GM20000 (cell line): ENCODE data around the gene GPR62.

Experiments used
- DNase-seq: peaks from one replicate; pipeline ENCODE4 v3.0.0; 2012; ENCODE audit warnings: low spot score
- CTCF ChIP-seq: IDR thresholded peaks from 2 replicates; pipeline ENCODE4 v1.5.1; 2012; ENCODE audit warnings: mild to moderate bottlenecking, control low read depth; ENCODE audit errors: extremely low read depth, missing control alignments

The GPR62 gene

GRCh38 chr3:51960386-51960785 is 5.2 kb downstream of the GPR62 start:
- DNase-seq = no peak
- TF ChIP-seq CTCF = no peak

- TF ChIP-seq CTCF = no peak
- no peak for DNase-seq
These were observed 5.8 kb downstream of the GPR62 start for GRCh38 chr3:51961011-51961410.

DNA sequence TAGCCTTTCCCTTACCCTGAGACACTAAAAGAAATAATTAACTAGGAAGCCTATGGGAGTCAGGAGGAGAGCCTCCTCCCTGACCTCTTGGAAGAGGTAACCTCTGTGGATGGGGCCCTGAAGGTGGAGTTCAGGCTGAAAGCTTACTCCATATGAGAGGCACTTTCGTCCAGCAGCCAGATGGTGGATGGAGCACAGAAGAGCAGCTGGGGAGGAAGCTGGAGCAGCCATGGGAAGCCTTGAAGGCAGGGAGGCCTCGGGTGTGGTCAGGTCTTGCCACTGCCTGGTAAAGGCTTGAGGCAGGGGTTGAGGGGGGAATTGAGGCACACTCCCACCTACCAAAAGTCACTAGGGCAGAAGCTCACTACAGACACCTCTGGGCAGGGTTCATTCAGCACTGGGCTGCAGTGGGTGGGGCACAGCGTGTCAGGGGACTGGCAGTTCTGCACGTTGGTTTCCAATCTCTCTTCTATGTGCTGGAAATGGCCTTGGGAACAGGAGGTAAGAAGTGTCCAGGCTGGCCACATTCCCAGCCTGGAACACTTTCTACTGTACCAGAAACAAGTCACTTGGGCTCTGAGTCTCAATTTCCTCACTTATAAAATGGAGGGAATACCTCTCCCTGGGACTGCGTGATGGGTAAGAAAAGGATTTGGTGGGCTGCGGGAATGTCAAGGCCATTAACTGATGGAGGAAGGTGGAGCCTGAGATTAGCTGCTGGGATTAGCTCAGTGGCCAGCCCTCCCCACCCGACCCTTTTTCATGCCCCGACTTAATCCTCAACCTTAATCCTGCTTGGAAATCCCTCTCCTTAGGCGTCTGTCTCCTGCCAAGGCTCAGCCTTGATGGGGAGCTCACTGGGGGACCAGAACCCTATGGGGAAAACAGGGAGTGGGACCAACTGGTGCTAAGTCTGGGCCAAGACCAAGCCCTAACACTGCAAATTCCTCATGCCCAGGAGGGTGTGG is 6.7 kb downstream of the GPR62 start:
- no peak for DNase-seq
- no peak for TF ChIP-seq CTCF

DNA sequence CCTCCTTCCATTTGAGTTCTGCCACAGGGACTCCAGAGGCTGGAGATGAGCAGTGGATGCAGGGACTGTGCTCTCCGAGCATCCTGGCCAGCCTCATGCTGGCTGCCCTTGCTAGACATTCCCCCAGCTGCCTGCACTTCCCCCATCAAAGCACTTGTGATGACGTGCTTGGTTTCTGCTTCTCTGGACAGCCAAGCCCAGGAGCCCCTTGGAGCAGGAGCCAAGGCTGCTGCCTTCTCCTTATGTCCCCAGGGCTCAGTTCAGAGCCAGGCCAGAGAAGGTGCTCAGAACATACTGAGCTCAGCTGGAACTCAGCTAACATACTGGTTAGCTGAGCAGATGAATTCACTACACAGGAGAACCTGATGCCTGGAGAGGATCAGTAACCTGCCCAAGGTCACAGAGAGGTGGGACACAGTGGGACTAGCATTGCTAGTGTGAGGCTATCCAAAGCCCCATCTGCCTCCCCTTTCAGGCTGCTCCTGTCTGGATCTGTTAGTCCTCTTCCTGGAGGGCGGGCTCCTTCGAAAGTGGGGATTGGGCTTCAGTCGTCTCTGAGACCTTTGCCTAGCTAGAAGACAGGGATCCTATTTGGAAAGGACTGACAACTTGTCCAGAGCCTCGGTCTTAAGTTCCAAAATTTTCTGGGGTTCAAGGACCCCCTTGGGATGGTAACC is 7.8 kb downstream of the GPR62 start:
- DNase-seq = no peak
- TF ChIP-seq CTCF = no peak

DNA sequence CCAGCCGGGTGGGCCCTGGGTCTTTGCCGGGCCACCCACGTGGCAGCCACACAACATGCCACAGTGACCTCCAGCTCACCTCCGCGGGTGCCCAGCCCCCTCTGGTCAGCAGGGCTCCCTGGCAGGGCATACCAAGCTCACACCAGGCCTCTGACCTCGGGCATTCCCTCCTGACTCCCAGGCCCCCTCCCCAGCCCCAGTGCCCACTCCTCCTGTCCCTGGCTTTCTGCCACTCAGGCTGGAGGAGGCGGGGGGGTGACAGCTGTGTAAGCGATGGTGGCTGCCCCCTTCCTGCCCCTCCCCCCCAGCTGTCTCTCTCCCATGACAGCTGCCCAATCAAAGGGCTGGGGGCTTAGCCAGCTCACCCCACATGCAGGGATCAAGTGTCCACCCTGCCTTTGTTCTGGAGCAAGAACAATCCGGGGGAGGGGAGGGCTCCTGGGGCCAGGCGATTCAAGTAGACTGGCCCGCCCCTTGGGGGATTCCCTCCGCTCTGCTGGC is 8.8 kb downstream of the GPR62 start:
- TF ChIP-seq CTCF = no peak
- no peak for DNase-seq

GRCh38 chr3:51964521-51964920 is 9.3 kb downstream of the GPR62 start:
- no peak for DNase-seq
- no peak for TF ChIP-seq CTCF

DNA sequence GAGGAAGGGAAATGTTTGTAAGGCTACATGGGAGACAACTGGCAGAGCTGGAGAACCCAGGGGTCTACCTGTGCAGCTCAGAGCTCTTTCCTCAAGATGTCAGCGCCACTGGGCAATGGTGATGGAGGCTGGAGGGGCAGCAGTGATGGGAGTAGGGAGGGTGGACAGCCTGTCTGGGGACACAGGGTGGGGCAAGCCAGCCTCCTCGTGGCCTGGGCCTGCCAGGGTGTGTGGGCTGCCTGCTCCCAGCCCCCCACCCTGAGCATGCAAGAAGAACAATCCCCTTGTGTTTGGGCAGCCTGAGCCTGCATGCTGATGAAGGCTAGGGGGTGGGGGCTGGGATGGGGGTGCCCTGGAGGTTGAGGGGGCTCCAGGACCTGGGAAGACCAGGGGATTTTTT is 10.8 kb downstream of the GPR62 start:
- DNase-seq = peak; percentile 8
- no peak for TF ChIP-seq CTCF
